HEK293 (cell line): ENCODE data around the gene GRK5.
"Not testable (repeated sequence)": the region's sequence is repeated elsewhere in the genome, so short reads cannot be mapped to it uniquely, and the experiment has no call there.

ENCODE experiments used
- CTCF ChIA-PET: fragments of 350-600 bp; formaldehyde crosslinking; extraction: SDS; loops from one replicate; lab custom pipeline; 2021; ENCODE audit warnings: antibody characterized with exemption; lab: Yijun Ruan, JAX
- POLR2A ChIA-PET: fragments of 300-600 bp; formaldehyde crosslinking; extraction: SDS; loops from one replicate; lab custom pipeline; 2020; ENCODE audit warnings: antibody characterized with exemption, inconsistent platforms; lab: Yijun Ruan, JAX
- H3K27ac ChIP-seq: fragments of 200-500 bp; sonication (Bioruptor generic); 2 replicates; pipeline ENCODE4 v1.5.1; 2014; ENCODE audit warnings: low read depth, low read length, control low read depth, inconsistent platforms; ENCODE audit errors: extremely low read depth
- H3K36me3 ChIP-seq, 2 experiments: fragments of 200-500 bp in 1 of 2; sonication (Bioruptor generic) in 1 of 2; 1 replicate in 1 of 2; 2 replicates in 1 of 2; pipeline ENCODE4 v1.5.1; 2014 to 2017; ENCODE audit warnings: inconsistent platforms in 2 of 2, low read length in 2 of 2; ENCODE audit not compliant: control insufficient read depth in 2 of 2, insufficient read depth in 1 of 2
- H3K4me1 ChIP-seq: fragments of 200-500 bp; sonication (Bioruptor generic); 2 replicates; pipeline ENCODE4 v1.5.1; 2014; ENCODE audit warnings: mild to moderate bottlenecking, low read length, inconsistent platforms; ENCODE audit not compliant: control insufficient read depth, insufficient read depth
- H3K4me3 ChIP-seq: 2 replicates; pipeline ENCODE4 v1.5.1; 2011; ENCODE audit warnings: low read depth, mild to moderate bottlenecking, control low read depth, low read length, moderate library complexity
- H3K9me3 ChIP-seq: fragments of 200-500 bp; sonication (Bioruptor generic); 2 replicates; pipeline ENCODE4 v1.5.1; 2014; ENCODE audit warnings: low read depth, low read length, inconsistent platforms; ENCODE audit not compliant: control insufficient read depth, insufficient read depth
- KLF7 ChIP-seq: fragments of 450-650 bp; formaldehyde crosslinking; IDR thresholded peaks from 2 replicates; pipeline ENCODE4 v1.5.1; 2016; ENCODE audit warnings: missing biosample characterization, missing genetic modification characterization, borderline replicate concordance
- MEIS1 ChIP-seq: sonication (generic); formaldehyde crosslinking; IDR thresholded peaks from 2 replicates; pipeline ENCODE4 v1.8.1; 2022; ENCODE audit warnings: missing genetic modification reagents, mild to moderate bottlenecking, borderline replicate concordance
- SALL2 ChIP-seq: fragments of 450-650 bp; formaldehyde crosslinking; IDR thresholded peaks from 2 replicates; pipeline ENCODE4 v1.5.0; 2017; ENCODE audit warnings: missing biosample characterization, mild to moderate bottlenecking, missing genetic modification characterization, borderline replicate concordance
- SP2 ChIP-seq: fragments of 450-650 bp; formaldehyde crosslinking; IDR thresholded peaks from 2 replicates; pipeline ENCODE4 v1.5.1; 2016; ENCODE audit warnings: missing biosample characterization, missing genetic modification characterization
- ZBTB1 ChIP-seq: fragments of 450-650 bp; formaldehyde crosslinking; IDR thresholded peaks from 2 replicates; pipeline ENCODE4 v1.5.1; 2016; ENCODE audit warnings: missing biosample characterization, missing genetic modification characterization
- ZBTB44 ChIP-seq: fragments of 450-650 bp; IDR thresholded peaks from 2 replicates; pipeline ENCODE4 v1.5.1; 2018; ENCODE audit warnings: missing biosample characterization, mild to moderate bottlenecking, missing genetic modification characterization
- ZFP37 ChIP-seq: fragments of 450-650 bp; formaldehyde crosslinking; IDR thresholded peaks from 2 replicates; pipeline ENCODE4 v1.5.1; 2016; ENCODE audit warnings: missing biosample characterization, missing genetic modification characterization
- ZFP41 ChIP-seq: fragments of 450-650 bp; formaldehyde crosslinking; IDR thresholded peaks from 2 replicates; pipeline ENCODE4 v1.5.1; 2016; ENCODE audit warnings: missing biosample characterization, missing genetic modification characterization, borderline replicate concordance
- ZNF114 ChIP-seq: fragments of 450-650 bp; formaldehyde crosslinking; IDR thresholded peaks from 2 replicates; pipeline ENCODE4 v1.5.0; 2017; ENCODE audit warnings: missing biosample characterization, missing genetic modification characterization
- ZNF302 ChIP-seq: fragments of 450-650 bp; formaldehyde crosslinking; IDR thresholded peaks from 2 replicates; pipeline ENCODE4 v1.5.1; 2016; ENCODE audit warnings: missing biosample characterization, missing genetic modification characterization, low read depth
- ZNF501 ChIP-seq: fragments of 450-650 bp; formaldehyde crosslinking; IDR thresholded peaks from 2 replicates; pipeline ENCODE4 v1.5.1; 2016; ENCODE audit warnings: missing biosample characterization, missing genetic modification characterization
- ZNF558 ChIP-seq: fragments of 450-650 bp; formaldehyde crosslinking; IDR thresholded peaks from 2 replicates; pipeline ENCODE4 v1.5.1; 2016; ENCODE audit warnings: missing biosample characterization, missing genetic modification characterization
- ZNF585B ChIP-seq: fragments of 450-650 bp; formaldehyde crosslinking; IDR thresholded peaks from 2 replicates; pipeline ENCODE4 v1.5.1; 2016; ENCODE audit warnings: missing biosample characterization, missing genetic modification characterization
- ZNF610 ChIP-seq: fragments of 450-650 bp; formaldehyde crosslinking; IDR thresholded peaks from 2 replicates; pipeline ENCODE4 v1.5.1; 2016; ENCODE audit warnings: missing biosample characterization, missing genetic modification characterization, borderline replicate concordance
- ZNF621 ChIP-seq: fragments of 450-650 bp; formaldehyde crosslinking; IDR thresholded peaks from 2 replicates; pipeline ENCODE4 v1.5.1; 2017; ENCODE audit warnings: missing biosample characterization, missing genetic modification characterization
- ZNF777 ChIP-seq: fragments of 450-650 bp; formaldehyde crosslinking; IDR thresholded peaks from 2 replicates; pipeline ENCODE4 v1.5.1; 2017; ENCODE audit warnings: missing biosample characterization, missing genetic modification characterization, borderline replicate concordance
- ZSCAN30 ChIP-seq: fragments of 450-650 bp; IDR thresholded peaks from 2 replicates; pipeline ENCODE4 v1.5.1; 2018; ENCODE audit warnings: missing biosample characterization, mild to moderate bottlenecking, missing genetic modification characterization, moderate library complexity
- TF ChIP-seq, protein P1 (sequence below): fragments of 450-650 bp; formaldehyde crosslinking; IDR thresholded peaks from 2 replicates; pipeline ENCODE4; 2016; ENCODE audit warnings: missing biosample characterization, missing genetic modification characterization
- TF ChIP-seq, protein P2 (sequence below): fragments of 450-650 bp; IDR thresholded peaks from 2 replicates; pipeline ENCODE4 v1.5.1; 2018; ENCODE audit warnings: missing biosample characterization, missing genetic modification characterization

GRK5 gene

DNA sequence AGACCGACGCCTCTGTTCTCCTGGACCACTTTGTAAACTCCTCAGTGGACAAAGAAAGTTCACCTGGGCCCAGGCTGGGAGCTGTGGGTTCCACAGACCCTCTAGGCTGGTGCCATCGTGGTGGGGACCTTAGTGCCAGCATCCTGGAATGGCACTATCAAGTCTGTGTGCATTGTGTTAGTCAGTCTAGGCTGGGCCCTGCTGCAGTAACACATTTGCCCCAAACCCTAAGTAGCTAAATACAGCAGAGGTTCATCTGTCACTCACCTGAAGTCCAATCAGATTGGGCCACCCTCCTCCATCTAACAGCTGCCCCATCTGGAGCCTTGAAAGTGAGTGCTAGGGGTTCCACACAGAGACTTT lies 224.4 kb downstream of the GRK5 start:
- no peak overlapping the region for H3K4me3 ChIP-seq
- no peak overlapping the region for H3K27ac ChIP-seq
- ChIA-PET CTCF (interaction anchor here (0.5 to 3.5 kb wide), 5 partner anchors 12 to 233 kb away, joined by 3 to 15 read pairs (median 5); no protein-coding TSS in a partner anchor), POLR2A (interaction anchor here (1.2 kb wide), 1 partner anchor 224 kb away, joined by 3 read pairs; the partner anchor contains the start of gene GRK5)
- H3K4me1 ChIP-seq = no peaks in the 10 kb centered on the region
- H3K9me3 ChIP-seq = no peaks in the 10 kb centered on the region
- H3K36me3 ChIP-seq = peaks cover 4 to 13% of the 10 kb centered on the region in 2 experiments; a peak in 2 of 3 replicates
- TF ChIP-seq MEIS1 (CRISPR knock-in tag) = no peak
- TF ChIP-seq, protein P1, sequence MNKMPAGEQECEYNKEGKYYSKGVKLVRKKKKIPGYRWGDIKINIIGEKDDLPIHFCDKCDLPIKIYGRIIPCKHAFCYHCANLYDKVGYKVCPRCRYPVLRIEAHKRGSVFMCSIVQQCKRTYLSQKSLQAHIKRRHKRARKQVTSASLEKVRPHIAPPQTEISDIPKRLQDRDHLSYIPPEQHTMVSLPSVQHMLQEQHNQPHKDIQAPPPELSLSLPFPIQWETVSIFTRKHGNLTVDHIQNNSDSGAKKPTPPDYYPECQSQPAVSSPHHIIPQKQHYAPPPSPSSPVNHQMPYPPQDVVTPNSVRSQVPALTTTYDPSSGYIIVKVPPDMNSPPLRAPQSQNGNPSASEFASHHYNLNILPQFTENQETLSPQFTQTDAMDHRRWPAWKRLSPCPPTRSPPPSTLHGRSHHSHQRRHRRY (tag by site-specific recombination) = no peak
- no peak for TF ChIP-seq ZBTB1 (tag by site-specific recombination)
- no peak for TF ChIP-seq SALL2 (tag by site-specific recombination)
- TF ChIP-seq ZNF621 (tag by site-specific recombination) = no peak
- no peak for TF ChIP-seq ZFP41 (tag by site-specific recombination)
- TF ChIP-seq ZNF558 (tag by site-specific recombination) = no peak
- TF ChIP-seq ZNF777 (tag by site-specific recombination) = no peak
- no peak for TF ChIP-seq ZNF610 (tag by site-specific recombination)
- TF ChIP-seq ZFP37 (tag by site-specific recombination) = no peak
- no peak for TF ChIP-seq ZBTB44
- TF ChIP-seq KLF7 (tag by site-specific recombination) = no peak
- no peak for TF ChIP-seq ZNF302
- no peak for TF ChIP-seq ZNF501 (tag by site-specific recombination)
- TF ChIP-seq ZNF114 (tag by site-specific recombination) = no peak
- no peak for TF ChIP-seq SP2 (tag by site-specific recombination)
- TF ChIP-seq, protein P2, sequence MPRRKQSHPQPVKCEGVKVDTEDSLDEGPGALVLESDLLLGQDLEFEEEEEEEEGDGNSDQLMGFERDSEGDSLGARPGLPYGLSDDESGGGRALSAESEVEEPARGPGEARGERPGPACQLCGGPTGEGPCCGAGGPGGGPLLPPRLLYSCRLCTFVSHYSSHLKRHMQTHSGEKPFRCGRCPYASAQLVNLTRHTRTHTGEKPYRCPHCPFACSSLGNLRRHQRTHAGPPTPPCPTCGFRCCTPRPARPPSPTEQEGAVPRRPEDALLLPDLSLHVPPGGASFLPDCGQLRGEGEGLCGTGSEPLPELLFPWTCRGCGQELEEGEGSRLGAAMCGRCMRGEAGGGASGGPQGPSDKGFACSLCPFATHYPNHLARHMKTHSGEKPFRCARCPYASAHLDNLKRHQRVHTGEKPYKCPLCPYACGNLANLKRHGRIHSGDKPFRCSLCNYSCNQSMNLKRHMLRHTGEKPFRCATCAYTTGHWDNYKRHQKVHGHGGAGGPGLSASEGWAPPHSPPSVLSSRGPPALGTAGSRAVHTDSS (tag by site-specific recombination) = no peak
- TF ChIP-seq, all 188 proteins: peak for 0

DNA sequence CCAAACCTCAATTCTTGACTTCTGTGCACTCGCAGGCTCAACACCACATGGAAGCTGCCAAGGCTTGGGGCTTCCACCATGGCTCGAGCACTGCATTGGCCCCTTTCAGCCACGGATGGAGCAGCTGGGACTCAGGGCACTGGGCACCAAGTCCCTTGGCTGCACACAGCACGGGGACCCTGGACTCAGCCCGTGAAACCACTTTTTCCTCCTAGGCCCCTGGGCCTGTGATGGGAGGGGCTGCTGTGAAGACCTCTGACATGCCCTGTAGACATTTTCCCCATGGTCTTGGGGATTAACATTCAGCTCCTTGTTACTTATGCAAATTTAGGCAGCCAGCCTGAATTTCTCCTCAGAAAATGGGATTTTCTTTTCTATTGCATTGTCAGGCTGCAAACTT lies 227.6 kb downstream of the GRK5 start:
- CTCF ChIA-PET, H3K4me3 ChIP-seq, H3K27ac ChIP-seq, POLR2A ChIA-PET, H3K9me3 ChIP-seq, H3K4me1 ChIP-seq, H3K36me3 ChIP-seq: not testable (repeated sequence)
- peak; percentile 92 for TF ChIP-seq ZNF585B

- no peaks in the 10 kb centered on the region for H3K4me1 ChIP-seq
- TF ChIP-seq ZSCAN30 (tag by site-specific recombination) (peak; percentile 96), ZNF777 (tag by site-specific recombination) (no peak)
- CTCF ChIA-PET = interaction anchor here (0.5 to 2.3 kb wide), 4 partner anchors 16 to 239 kb away, joined by 3 to 7 read pairs (median 4); no protein-coding TSS in a partner anchor
- H3K27ac ChIP-seq = no peak overlapping the region
- POLR2A ChIA-PET = no interaction called here
- H3K4me3 ChIP-seq = no peak overlapping the region
- no peaks in the 10 kb centered on the region for H3K9me3 ChIP-seq
- H3K36me3 ChIP-seq = no peaks in the 10 kb centered on the region
These were observed 231.3 kb downstream of the GRK5 start for GRCh38 chr10:119438717-119439116.
